ENCODE measurements around the gene TMEM212.
"Not testable (repeated sequence)": the region's sequence is repeated elsewhere in the genome, so short reads cannot be mapped to it uniquely, and the experiment has no call there.

TMEM212 gene

DNA sequence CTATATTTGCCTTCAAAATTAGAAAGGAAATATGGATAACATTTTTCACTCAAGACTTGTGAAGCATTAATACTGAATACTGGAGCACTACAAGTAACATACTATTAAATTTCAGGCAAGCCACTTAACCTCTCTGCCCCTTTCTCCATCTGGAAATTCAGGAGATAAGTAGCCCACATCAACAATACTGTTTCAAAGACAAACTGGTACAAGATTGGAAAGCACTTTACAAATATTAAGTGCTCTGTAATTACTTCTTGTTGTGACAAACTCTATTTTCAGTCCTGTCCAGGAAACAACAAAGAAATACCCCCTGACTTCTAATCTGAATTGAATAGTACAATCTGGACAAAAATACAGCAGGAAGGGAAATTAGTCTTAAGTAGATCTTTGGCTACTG lies 49.3 kb downstream of the TMEM212 start:
- no peak for DNase-seq

DNA sequence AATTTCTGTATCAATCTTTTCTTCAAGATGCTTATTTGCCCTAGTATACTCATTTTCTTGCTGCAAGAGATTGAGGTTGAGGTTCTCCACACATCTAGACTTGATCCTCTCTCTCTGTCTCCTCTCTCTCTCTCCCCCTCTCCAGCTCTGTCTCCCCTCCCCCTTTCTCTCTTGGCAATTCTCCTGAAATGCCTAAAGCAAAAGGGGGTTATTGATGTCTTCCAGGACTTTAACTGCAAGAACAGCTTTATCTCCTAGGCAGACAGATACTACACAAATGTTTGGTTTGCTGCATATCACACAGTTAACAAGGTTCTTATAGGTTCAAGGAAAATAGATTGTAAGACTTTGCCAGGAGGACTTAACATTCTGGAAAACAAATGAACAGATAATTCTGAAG lies 52.1 kb downstream of the TMEM212 start:
- no peak for DNase-seq

DNA sequence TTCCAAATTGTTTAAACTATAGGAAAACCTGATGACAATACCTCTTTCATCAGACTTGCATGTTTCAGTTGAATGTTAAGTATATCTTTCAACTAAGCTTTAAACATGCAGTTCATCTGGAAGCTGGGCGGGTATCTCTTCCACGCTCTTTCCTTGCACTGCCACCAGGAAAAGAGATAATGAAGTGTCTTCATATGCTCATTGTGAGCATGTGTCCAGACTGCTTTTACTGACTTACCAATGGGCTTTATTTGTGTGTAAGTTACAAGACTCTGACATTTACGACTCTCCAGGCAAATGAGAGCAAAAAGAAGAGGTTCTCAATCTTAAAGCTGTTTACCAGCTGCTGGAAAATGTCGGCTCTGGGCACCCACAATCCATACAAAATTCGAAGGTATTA lies 52.8 kb downstream of the TMEM212 start:
- DNase-seq: no peak

DNA sequence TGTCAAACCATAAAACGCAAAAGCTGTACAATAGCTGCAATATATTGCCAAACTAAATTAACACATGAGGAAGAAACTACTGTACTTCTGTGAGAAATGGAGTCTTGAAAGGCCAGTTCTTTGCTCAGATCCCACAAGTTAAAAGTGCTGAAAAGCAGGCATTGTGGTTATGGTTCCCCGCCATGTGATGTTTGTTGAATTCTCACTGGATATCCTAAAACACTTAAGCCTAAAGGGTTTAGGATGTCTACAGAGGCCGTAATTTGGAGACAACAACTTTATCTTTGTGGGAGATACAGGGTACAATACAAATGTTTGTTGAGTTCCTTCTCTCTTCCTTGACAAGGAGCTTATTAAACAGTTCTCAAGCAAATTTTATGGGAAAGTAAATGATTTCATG lies 53.2 kb downstream of the TMEM212 start:
- DNase-seq: no peak

DNA sequence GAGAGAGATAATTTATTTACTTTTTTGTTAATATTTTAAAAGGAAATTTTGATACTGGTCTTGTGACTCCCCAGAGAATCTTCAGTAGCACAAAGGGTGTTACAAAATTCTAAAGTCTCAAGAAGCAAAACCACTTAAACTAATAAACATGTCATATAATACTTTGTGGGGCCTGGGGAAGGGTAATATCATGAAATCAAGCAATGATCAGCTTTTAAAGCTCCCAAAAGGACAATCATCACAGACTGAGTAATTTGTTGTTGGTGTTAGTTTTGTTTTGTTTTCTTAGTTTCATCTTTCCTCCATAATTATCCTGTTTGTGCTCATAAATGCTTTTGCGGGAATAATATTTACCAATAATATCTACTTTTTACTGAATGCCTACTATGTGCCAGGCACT lies 55.0 kb downstream of the TMEM212 start:
- no peak for DNase-seq

DNA sequence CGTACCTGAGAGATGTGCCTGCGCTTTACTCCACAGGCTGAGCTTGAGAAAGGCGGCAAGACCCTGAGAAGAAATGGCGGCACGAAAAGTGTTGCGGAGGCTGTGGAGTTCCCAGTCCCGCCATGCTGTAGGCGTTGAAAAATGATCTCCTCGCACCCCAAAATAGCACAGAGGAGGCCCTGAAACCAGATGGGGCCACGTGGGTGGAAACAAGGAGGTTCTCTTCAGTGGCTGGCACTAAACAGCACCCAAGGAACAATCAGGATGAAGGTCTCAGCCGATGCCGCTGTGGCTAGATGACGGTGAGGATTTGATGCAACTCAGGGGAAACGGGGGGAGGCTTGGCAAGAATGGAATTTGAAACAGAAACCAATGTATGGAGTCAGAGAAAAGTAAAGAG lies 57.3 kb downstream of the TMEM212 start:
- DNase-seq: no peak

DNA sequence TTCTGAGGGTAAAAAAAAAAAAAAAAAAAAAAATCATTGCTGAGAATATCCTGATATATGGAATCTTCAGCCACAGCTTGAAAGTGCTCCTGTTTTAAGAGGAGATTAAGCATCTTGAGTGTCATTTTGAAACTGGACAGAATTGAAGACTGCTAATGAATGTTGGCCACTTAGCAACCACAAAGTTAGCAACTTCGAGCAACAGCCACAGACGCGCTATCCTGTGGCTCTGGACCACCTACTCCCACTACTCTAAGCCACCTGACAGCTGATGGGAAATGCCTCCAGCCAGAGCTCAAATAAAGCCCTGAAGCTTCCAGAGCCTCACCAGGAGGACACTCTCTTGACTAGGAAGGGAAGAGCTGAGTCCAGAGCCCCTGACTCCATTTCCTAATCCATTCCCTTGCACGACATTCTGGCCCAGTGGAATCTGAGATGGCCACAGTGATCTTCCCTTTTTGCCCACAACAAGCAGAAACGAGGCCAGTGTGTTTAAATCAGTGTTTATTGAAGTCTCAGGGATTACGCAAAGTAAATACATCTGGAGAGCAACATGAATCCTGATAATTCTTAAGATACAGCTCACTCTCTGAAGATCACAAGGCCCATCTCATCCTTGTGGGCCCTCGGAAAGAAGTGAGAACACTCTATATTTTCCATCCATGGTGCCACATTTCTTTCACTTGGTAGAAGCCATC lies 58.6 kb downstream of the TMEM212 start:
- DNase-seq: no peak

DNA sequence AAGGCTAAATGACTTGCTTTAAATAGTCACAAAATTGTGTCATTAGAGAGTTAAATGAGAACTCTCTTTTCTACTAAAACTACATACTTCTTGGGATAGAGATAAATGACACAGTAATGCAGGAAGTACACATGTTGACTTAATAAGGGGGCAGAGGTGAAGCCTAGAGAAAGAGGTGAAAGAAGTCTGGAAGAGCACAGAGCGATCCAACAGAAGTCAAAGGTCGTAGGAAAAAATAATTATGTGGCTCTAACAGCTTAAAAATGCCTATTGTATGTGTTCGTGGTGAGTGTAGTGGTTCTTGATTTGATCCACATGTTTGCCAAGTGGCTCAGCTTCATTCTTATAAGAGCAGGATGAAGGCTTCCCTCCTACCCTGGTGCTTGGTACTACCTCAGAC lies 61.7 kb downstream of the TMEM212 start:
- no peak for DNase-seq

DNA sequence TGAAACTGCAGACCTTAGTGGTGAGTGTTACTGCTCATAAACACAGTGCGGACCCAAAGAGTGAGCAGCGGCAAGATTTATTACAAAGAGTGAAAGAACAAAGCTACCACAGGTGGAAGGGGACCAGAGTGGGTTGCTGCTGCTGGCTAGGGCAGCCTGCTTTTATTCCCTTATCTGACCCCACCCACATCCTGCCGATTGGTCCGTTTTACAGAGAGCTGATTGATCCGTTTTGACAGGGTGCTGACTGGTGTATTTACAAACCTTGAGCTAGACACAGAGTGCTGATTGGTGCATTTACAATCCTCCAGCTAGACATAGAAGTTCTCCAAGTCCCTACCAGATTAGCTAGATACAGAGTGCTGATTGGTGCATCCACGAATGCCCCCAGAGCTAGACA lies 63.4 kb downstream of the TMEM212 start:
- DNase-seq: not testable (repeated sequence)

DNA sequence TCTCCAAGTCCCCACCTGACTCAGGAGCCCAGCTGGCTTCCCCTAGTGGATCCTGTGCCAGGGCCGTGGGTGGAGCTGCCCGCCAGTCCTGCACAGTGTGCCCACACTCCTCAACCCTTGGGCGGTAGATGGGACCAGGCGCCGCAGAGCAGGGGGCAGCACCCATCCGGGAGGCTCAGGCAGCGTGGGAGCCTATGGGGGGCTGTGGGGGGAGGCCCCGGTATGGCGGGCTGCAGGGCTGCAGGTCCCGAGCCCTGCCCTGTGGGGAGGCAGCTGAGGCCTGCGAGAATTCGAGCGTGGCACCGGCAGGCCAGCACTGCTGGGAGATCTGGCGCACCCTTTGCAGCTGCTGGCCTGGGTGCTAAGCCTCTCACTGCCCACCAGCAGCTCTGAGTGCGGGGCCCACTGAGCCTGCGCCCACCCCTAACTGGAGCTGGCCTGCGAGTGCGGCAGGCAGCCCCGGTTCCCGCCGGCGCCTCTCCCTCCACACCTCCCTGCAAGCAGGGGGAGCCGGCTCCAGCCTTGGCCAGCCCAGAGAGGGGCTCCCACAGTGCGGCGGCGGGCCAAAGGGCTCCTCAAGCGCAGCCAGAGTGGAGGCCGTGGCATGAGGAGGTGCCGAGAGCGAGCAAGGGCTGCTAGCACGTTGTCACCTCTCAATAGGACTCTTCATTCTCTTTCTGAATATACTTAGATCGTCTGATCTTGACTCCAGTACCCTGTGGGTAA lies 64.0 kb downstream of the TMEM212 start:
- no peak for DNase-seq

DNA sequence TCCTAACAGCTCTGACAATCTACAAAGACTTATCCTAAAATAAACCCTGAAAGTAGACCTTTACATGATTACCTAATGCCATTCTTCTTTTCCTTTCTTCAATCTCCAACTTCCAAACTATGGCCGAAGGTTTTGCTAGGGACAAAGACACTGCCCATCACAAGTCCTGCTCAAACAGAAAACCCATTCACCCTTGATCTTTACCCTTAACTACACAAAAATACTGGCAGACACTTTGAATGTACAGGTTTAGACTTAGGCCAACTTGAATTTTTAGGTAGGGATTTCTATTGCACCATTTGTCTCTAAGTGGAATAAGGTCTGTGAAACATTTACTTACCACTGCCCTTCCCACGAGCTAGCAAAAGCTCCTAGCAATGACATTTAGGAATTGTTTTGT lies 64.6 kb downstream of the TMEM212 start:
- DNase-seq: no peak

DNA sequence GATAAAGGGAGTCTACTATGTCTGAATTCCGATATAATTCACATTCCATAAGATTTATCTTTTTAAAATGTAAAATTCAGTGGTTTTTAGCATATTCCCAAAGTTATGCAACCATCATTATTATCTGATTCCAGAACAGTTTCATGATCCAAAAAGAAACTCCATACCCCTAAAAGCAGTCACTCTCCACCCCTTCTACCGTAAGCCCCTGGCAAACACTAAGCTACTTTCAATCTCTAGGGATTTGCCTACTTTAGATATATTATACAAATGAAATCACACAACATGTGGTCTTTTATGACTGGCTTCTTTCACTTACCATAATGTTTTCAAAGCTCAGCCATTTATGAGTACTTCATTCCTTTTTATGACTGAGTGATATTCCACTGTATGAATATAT lies 65.6 kb downstream of the TMEM212 start:
- DNase-seq: no peak

All from fibroblast of skin of back (primary cell).